GM12865 (cell line): ENCODE results near the gene BTBD9.
A peak's percentile ranks its signal among the peaks of the same experiment; 100 is the strongest.

Experiments used
- DNase-seq: peaks from one replicate; pipeline ENCODE4 v3.0.0; 2010; ENCODE audit warnings: low read depth
- H3K4me3 ChIP-seq: 2 replicates; pipeline ENCODE4 v1.5.1; 2011; ENCODE audit warnings: mild to moderate bottlenecking, low read depth, low read length, control low read depth
- CTCF ChIP-seq: IDR thresholded peaks from 2 replicates; pipeline ENCODE4 v1.5.1; 2011; ENCODE audit warnings: low read length, control low read depth, low read depth, inconsistent platforms; ENCODE audit not compliant: insufficient read depth; ENCODE audit errors: missing control alignments

BTBD9 gene

DNA sequence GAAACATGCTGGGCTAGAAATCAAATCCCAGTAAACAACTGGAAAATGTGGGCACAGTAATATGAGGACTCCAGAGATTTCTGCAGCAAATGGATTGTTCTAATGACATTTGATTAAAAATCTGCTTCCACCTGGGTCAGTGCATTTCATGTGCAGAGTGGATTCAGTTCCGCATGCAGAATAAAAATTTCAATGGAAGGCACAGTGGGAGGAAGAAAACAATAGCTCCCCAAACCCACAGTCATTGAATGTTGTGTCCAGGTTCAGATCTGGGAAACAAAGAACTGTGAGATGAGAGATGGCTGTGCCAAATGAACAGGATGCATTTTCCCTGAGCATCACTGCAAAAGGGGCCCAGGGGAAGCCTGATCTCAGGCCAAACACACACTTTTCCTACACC lies 403.1 kb downstream of the BTBD9 start:
- H3K4me3 ChIP-seq = no peak overlapping the region
- TF ChIP-seq CTCF = no peak
- no peak for DNase-seq

GRCh38 chr6:38234934-38235682 lies 404.6 kb downstream of the BTBD9 start:
- H3K4me3 ChIP-seq = no peak overlapping the region
- TF ChIP-seq CTCF = no peak
- DNase-seq = peak; percentile 72

- no peak overlapping the region for H3K4me3 ChIP-seq
- peak; percentile 33 for DNase-seq
- peak; percentile 13 for TF ChIP-seq CTCF
Observed at GRCh38 chr6:38234141-38234540, 405.6 kb downstream of the BTBD9 start.

GRCh38 chr6:38233161-38233791 lies 406.5 kb downstream of the BTBD9 start:
- no peak for TF ChIP-seq CTCF
- DNase-seq = no peak
- no peak overlapping the region for H3K4me3 ChIP-seq

DNA sequence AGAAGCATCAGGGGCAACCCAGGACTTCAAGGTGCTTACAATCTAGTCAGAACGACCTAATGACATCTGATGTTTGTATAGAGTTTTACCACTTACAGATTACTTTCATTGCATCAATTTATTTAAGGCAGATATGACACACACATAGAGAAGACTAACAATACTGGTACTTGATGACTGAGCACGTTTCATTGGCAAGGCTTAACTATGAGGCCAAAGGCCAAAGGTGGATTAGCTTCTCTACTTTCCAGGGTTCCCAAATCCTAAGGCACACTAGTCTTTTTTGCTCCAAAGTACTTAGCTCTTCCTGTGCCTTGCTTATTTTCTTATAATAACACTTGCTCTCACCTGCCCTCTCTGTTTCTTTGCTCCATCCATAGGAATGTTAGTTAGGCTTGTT lies 414.0 kb downstream of the BTBD9 start:
- no peak for DNase-seq
- TF ChIP-seq CTCF = no peak
- no peak overlapping the region for H3K4me3 ChIP-seq

DNA sequence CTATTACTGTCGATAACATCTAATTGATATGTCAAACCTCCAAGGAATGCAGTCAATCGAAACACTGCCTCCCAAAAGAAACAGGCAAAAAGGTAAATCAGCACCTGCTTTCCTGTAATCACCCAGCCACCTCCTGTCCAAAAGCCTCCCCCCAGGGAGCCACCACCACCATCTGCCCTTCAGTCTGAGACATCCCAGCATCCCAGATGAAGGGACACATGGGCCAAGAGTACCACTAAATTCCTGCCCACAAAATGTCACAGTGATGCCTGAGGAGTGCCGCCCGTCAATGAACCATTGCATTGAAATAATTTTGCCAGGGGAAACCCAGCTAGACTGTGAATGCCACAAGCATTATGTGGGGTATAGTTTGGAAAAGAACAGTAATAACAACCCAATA lies 418.5 kb downstream of the BTBD9 start:
- no peak for TF ChIP-seq CTCF
- no peak overlapping the region for H3K4me3 ChIP-seq
- no peak for DNase-seq
